GM23338 (cell line): Measurements from ENCODE around the gene RGS7. TPM values are rescaled to one million over a fixed set of nuclear protein-coding genes. Genes with fewer than 3 reads are reported as not detected.
"Not testable (repeated sequence)": the region's sequence is repeated elsewhere in the genome, so short reads cannot be mapped to it uniquely, and the experiment has no call there.

Source experiments
- ATAC-seq: fragments of 200-7000 bp; cut with Tn5 transposase; 3 replicates; pipeline ENCODE4 v1.9.1; 2020
- DNase-seq: peaks from one replicate; pipeline ENCODE4 v3.0.0-alpha.2; 2015; ENCODE audit warnings: low spot score
- H2AFZ ChIP-seq: fragments of 200-600 bp; sonication (generic); 2 replicates; pipeline ENCODE4 v1.8.0; 2016; ENCODE audit warnings: antibody characterized with exemption, mild to moderate bottlenecking, moderate library complexity
- H3F3A ChIP-seq: fragments of 200-600 bp; sonication (generic); replicated peaks from 2 replicates; pipeline ENCODE4 v1.8.0; 2017; ENCODE audit warnings: antibody characterized with exemption, mixed run types, low read depth
- H3K27ac ChIP-seq: fragments of 200-600 bp; sonication (generic); 2 replicates; pipeline ENCODE4 v1.6.1; 2016; ENCODE audit warnings: low read depth
- H3K27me3 ChIP-seq: fragments of 200-600 bp; sonication (generic); 2 replicates; pipeline ENCODE4 v1.8.0; 2016; ENCODE audit warnings: mild to moderate bottlenecking, mixed run types, moderate library complexity; ENCODE audit not compliant: insufficient read depth
- H3K36me3 ChIP-seq: fragments of 200-600 bp; sonication (generic); 2 replicates; pipeline ENCODE4 v1.8.0; 2016; ENCODE audit warnings: mild to moderate bottlenecking; ENCODE audit not compliant: insufficient read depth
- H3K4me1 ChIP-seq: fragments of 200-600 bp; sonication (generic); 2 replicates; pipeline ENCODE4 v1.8.0; 2016; ENCODE audit warnings: mild to moderate bottlenecking, moderate library complexity; ENCODE audit not compliant: insufficient read depth
- H3K4me2 ChIP-seq: fragments of 200-600 bp; sonication (generic); 2 replicates; pipeline ENCODE4 v1.7.1; 2017; ENCODE audit warnings: mixed run types
- H3K4me3 ChIP-seq: fragments of 200-600 bp; sonication (generic); 2 replicates; pipeline ENCODE4 v1.6.1; 2016; ENCODE audit warnings: mixed run types
- H3K79me2 ChIP-seq: fragments of 200-600 bp; sonication (generic); replicated peaks from 2 replicates; pipeline ENCODE4 v1.8.0; 2017; ENCODE audit warnings: mild to moderate bottlenecking; ENCODE audit not compliant: insufficient read depth
- H3K9me2 ChIP-seq: fragments of 200-600 bp; sonication (generic); 2 replicates; pipeline ENCODE4 v1.8.0; 2017; ENCODE audit not compliant: insufficient read depth
- H4K20me1 ChIP-seq: fragments of 200-600 bp; sonication (generic); replicated peaks from 2 replicates; pipeline ENCODE4 v1.8.0; 2017; ENCODE audit warnings: mild to moderate bottlenecking; ENCODE audit not compliant: insufficient read depth
- H3K27ac Mint-ChIP-seq: 2 replicates; pipeline ENCODE4 v1.8.0; 2020; ENCODE audit warnings: inconsistent platforms, mild to moderate bottlenecking, moderate library complexity, mixed read lengths
- H3K27me3 Mint-ChIP-seq: 3 replicates; pipeline ENCODE4 v1.8.0; 2022; ENCODE audit warnings: low read depth, mild to moderate bottlenecking, moderate library complexity, mixed read lengths, inconsistent platforms; ENCODE audit not compliant: insufficient read depth, poor library complexity
- H3K36me3 Mint-ChIP-seq: 3 replicates; pipeline ENCODE4 v1.8.0; 2021; ENCODE audit warnings: low read depth, mild to moderate bottlenecking, inconsistent platforms, moderate library complexity, mixed read lengths
- H3K4me1 Mint-ChIP-seq: 3 replicates; pipeline ENCODE4 v1.8.0; 2020; ENCODE audit warnings: mild to moderate bottlenecking, inconsistent platforms, mixed read lengths
- H3K4me3 Mint-ChIP-seq: 3 replicates; pipeline ENCODE4 v1.8.0; 2021; ENCODE audit warnings: moderate library complexity, mild to moderate bottlenecking, inconsistent platforms, mixed read lengths
- H3K9me3 Mint-ChIP-seq: 3 replicates; pipeline ENCODE4 v1.8.0; 2020; ENCODE audit warnings: moderate library complexity, mild to moderate bottlenecking, inconsistent platforms, mixed read lengths
- CTCF ChIP-seq, 2 experiments: fragments of 200-600 bp in 1 of 2; sonication (generic) in 1 of 2; conservative IDR thresholded peaks; 2 replicates each; pipeline versions ENCODE4 v1.5.1 to v1.6.1; 2016 to 2017; ENCODE audit warnings: antibody characterized with exemption in 2 of 2, low read depth in 2 of 2, mild to moderate bottlenecking in 2 of 2, moderate library complexity in 1 of 2
- EZH2phosphoT487 ChIP-seq: fragments of 200-600 bp; sonication (generic); IDR thresholded peaks from one replicate; pipeline ENCODE4 v1.8.1; 2018; ENCODE audit warnings: antibody characterized with exemption; ENCODE audit not compliant: unreplicated experiment
- JUNB ChIP-seq: IDR thresholded peaks from one replicate; pipeline ENCODE4 v1.6.1; 2016; ENCODE audit warnings: antibody characterized with exemption; ENCODE audit not compliant: unreplicated experiment
- NANOG ChIP-seq: IDR thresholded peaks from 2 replicates; pipeline ENCODE4 v1.6.1; 2016; ENCODE audit warnings: antibody characterized with exemption, borderline replicate concordance
- STAT1 ChIP-seq: IDR thresholded peaks from one replicate; pipeline ENCODE4 v1.6.1; 2016; ENCODE audit warnings: antibody characterized with exemption; ENCODE audit not compliant: unreplicated experiment
- ZNF114 ChIP-seq: fragments of 250-450 bp; sonication (Bioruptor Pico); IDR thresholded peaks from 2 replicates; pipeline ENCODE4 v1.5.0; 2020; ENCODE audit warnings: mild to moderate bottlenecking, moderate library complexity
- ZNF331 ChIP-seq: fragments of 250-450 bp; sonication (Bioruptor Pico); IDR thresholded peaks from 2 replicates; pipeline ENCODE4 v1.5.0; 2020; ENCODE audit warnings: low read depth, mild to moderate bottlenecking, moderate library complexity
- polyA plus RNA-seq: library from polyadenylated mRNA; unstranded; fragments of >200 nt; fragmentation: Nextera tagmentation; extraction: Ambion mirVana; gene quantifications from 2 replicates; pipeline ENCODE4 v1.2.1, GENCODE V29; 2016
- total RNA-seq: library from RNA; depleted of rRNA; stranded (reverse); fragments of >200 nt; shearing (Covaris generic); gene quantifications from 2 replicates; pipeline ENCODE4 v1.2.3, GENCODE V29; 2014
- TF ChIP-seq, protein P1 (sequence below): IDR thresholded peaks from one replicate; pipeline ENCODE4 v1.6.1; 2018; ENCODE audit warnings: antibody characterized with exemption; ENCODE audit not compliant: unreplicated experiment
- TF ChIP-seq, protein P2 (sequence below): fragments of 250-450 bp; sonication (Bioruptor Pico); IDR thresholded peaks from 2 replicates; pipeline ENCODE4 v1.5.0; 2020; ENCODE audit warnings: mild to moderate bottlenecking, moderate library complexity

RGS7 gene
- total and polyA plus RNA-seq, 2 experiments from 2014 or later: 2.0 to 2.2 TPM

DNA sequence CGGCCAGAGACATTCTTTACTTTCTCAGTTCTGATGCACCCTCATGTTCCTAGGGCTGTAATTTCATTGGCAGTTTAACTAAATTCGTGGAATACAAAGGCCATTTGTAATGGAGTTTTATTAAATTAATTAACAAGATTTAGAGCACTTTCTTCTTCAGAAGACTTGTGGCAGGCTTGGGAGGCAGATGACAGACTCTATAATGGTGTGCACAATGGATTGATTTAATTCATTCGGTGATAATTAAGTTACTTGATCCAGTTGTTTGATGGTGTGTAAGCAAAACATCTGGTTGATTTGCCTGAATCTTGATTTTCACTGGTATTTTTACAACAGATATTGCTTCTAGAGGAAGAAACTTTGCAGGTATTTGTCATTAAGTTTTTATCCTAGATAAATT lies 383.1 kb downstream of the RGS7 start:
- Mint-ChIP-seq H3K4me3 (no peak overlapping the region), H3K9me3 (no peaks in the 10 kb centered on the region; the same call in 2 of the 3 replicates), H3K27me3 (no peaks in the 10 kb centered on the region), H3K4me1 (peaks cover 15% of the 10 kb centered on the region), H3K36me3 (no peaks in the 10 kb centered on the region), H3K27ac (no peak overlapping the region)
- Histone ChIP-seq H3K36me3 (no peaks in the 10 kb centered on the region), H2AFZ (no peak overlapping the region), H3F3A (no peaks in the 10 kb centered on the region), H3K4me3 (no peak overlapping the region), H3K4me2 (no peak overlapping the region), H3K9me2 (no peaks in the 10 kb centered on the region), H3K79me2 (no peaks in the 10 kb centered on the region), H4K20me1 (no peaks in the 10 kb centered on the region), H3K27ac (no peak overlapping the region), H3K27me3 (no peaks in the 10 kb centered on the region), H3K4me1 (peaks cover 15% of the 10 kb centered on the region)
- no peak for DNase-seq
- no peak for TF ChIP-seq CTCF (conservative IDR thresholded peaks at IDR 0.05; ENCODE audit: low read depth in 2 of 2)
- TF ChIP-seq, protein P1, sequence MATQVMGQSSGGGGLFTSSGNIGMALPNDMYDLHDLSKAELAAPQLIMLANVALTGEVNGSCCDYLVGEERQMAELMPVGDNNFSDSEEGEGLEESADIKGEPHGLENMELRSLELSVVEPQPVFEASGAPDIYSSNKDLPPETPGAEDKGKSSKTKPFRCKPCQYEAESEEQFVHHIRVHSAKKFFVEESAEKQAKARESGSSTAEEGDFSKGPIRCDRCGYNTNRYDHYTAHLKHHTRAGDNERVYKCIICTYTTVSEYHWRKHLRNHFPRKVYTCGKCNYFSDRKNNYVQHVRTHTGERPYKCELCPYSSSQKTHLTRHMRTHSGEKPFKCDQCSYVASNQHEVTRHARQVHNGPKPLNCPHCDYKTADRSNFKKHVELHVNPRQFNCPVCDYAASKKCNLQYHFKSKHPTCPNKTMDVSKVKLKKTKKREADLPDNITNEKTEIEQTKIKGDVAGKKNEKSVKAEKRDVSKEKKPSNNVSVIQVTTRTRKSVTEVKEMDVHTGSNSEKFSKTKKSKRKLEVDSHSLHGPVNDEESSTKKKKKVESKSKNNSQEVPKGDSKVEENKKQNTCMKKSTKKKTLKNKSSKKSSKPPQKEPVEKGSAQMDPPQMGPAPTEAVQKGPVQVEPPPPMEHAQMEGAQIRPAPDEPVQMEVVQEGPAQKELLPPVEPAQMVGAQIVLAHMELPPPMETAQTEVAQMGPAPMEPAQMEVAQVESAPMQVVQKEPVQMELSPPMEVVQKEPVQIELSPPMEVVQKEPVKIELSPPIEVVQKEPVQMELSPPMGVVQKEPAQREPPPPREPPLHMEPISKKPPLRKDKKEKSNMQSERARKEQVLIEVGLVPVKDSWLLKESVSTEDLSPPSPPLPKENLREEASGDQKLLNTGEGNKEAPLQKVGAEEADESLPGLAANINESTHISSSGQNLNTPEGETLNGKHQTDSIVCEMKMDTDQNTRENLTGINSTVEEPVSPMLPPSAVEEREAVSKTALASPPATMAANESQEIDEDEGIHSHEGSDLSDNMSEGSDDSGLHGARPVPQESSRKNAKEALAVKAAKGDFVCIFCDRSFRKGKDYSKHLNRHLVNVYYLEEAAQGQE: no peak
- no peak for TF ChIP-seq NANOG
- TF ChIP-seq, protein P2, sequence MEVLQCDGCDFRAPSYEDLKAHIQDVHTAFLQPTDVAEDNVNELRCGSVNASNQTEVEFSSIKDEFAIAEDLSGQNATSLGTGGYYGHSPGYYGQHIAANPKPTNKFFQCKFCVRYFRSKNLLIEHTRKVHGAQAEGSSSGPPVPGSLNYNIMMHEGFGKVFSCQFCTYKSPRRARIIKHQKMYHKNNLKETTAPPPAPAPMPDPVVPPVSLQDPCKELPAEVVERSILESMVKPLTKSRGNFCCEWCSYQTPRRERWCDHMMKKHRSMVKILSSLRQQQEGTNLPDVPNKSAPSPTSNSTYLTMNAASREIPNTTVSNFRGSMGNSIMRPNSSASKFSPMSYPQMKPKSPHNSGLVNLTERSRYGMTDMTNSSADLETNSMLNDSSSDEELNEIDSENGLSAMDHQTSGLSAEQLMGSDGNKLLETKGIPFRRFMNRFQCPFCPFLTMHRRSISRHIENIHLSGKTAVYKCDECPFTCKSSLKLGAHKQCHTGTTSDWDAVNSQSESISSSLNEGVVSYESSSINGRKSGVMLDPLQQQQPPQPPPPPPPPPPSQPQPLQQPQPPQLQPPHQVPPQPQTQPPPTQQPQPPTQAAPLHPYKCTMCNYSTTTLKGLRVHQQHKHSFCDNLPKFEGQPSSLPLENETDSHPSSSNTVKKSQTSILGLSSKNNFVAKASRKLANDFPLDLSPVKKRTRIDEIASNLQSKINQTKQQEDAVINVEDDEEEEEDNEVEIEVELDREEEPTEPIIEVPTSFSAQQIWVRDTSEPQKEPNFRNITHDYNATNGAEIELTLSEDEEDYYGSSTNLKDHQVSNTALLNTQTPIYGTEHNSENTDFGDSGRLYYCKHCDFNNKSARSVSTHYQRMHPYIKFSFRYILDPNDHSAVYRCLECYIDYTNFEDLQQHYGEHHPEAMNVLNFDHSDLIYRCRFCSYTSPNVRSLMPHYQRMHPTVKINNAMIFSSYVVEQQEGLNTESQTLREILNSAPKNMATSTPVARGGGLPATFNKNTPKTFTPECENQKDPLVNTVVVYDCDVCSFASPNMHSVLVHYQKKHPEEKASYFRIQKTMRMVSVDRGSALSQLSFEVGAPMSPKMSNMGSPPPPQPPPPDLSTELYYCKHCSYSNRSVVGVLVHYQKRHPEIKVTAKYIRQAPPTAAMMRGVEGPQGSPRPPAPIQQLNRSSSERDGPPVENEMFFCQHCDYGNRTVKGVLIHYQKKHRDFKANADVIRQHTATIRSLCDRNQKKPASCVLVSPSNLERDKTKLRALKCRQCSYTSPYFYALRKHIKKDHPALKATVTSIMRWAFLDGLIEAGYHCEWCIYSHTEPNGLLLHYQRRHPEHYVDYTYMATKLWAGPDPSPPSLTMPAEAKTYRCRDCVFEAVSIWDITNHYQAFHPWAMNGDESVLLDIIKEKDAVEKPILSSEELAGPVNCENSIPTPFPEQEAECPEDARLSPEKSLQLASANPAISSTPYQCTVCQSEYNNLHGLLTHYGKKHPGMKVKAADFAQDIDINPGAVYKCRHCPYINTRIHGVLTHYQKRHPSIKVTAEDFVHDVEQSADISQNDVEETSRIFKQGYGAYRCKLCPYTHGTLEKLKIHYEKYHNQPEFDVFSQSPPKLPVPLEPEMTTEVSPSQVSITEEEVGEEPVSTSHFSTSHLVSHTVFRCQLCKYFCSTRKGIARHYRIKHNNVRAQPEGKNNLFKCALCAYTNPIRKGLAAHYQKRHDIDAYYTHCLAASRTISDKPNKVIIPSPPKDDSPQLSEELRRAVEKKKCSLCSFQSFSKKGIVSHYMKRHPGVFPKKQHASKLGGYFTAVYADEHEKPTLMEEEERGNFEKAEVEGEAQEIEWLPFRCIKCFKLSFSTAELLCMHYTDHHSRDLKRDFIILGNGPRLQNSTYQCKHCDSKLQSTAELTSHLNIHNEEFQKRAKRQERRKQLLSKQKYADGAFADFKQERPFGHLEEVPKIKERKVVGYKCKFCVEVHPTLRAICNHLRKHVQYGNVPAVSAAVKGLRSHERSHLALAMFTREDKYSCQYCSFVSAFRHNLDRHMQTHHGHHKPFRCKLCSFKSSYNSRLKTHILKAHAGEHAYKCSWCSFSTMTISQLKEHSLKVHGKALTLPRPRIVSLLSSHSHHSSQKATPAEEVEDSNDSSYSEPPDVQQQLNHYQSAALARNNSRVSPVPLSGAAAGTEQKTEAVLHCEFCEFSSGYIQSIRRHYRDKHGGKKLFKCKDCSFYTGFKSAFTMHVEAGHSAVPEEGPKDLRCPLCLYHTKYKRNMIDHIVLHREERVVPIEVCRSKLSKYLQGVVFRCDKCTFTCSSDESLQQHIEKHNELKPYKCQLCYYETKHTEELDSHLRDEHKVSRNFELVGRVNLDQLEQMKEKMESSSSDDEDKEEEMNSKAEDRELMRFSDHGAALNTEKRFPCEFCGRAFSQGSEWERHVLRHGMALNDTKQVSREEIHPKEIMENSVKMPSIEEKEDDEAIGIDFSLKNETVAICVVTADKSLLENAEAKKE: no peak
- no peak for TF ChIP-seq EZH2phosphoT487
- no peak for TF ChIP-seq ZNF331 (CRISPR knock-in tag)
- TF ChIP-seq STAT1: no peak
- no peak for TF ChIP-seq ZNF114
- TF ChIP-seq JUNB: no peak
- ATAC-seq: no peak

DNA sequence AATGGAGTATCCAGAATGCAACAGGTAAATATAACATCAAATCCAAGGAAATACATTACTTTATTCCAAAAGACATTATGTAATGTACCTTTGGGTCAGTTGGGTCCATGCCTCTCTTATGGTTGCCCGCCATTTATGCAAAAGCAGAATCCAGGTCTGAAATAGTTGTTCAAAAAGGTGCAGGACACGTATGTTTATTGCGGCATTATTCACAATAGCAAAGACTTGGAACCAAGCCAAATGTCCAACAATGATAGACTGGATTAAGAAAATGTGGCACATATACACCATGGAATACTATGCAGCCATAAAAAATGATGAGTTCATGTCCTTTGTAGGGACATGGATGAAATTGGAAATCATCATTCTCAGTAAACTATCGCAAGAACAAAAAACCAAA lies 384.9 kb downstream of the RGS7 start:
- not testable (repeated sequence) for H3K36me3 Mint-ChIP-seq, H3K79me2 ChIP-seq, H3K27me3 Mint-ChIP-seq, H3K4me3 Mint-ChIP-seq, H3K36me3 ChIP-seq, H3K9me3 Mint-ChIP-seq, H4K20me1 ChIP-seq, H3K4me3 ChIP-seq, DNase-seq, H3K9me2 ChIP-seq, H3K4me2 ChIP-seq, H3K27ac Mint-ChIP-seq, H3K27me3 ChIP-seq, H3F3A ChIP-seq, ATAC-seq, H2AFZ ChIP-seq, H3K27ac ChIP-seq
- peaks cover 20% of the 10 kb centered on the region for H3K4me1 ChIP-seq
- peaks cover 20% of the 10 kb centered on the region for H3K4me1 Mint-ChIP-seq
